HepG2 (cell line): ENCODE results near the gene PEPD. TPM values are rescaled to one million over a fixed set of nuclear protein-coding genes. Genes with fewer than 3 reads are reported as not detected.

ENCODE experiments used
- ARNT ChIP-seq: fragments of 450-650 bp; IDR thresholded peaks from 2 replicates; pipeline ENCODE4 v1.6.1; 2017
- HIC2 ChIP-seq: sonication (generic); formaldehyde crosslinking; IDR thresholded peaks from 2 replicates; pipeline ENCODE4 v1.9.0; 2022; ENCODE audit warnings: low read depth, missing genetic modification reagents
- HINFP ChIP-seq: sonication (generic); formaldehyde crosslinking; IDR thresholded peaks from 2 replicates; pipeline ENCODE4 v1.4.0; 2020; ENCODE audit warnings: low read depth, mild to moderate bottlenecking, missing genetic modification reagents
- HNRNPLL ChIP-seq: fragments of 200-400 bp; formaldehyde crosslinking; IDR thresholded peaks from 2 replicates; pipeline ENCODE4 v1.6.1; 2017; ENCODE audit warnings: mild to moderate bottlenecking, low read depth, low read length; ENCODE audit not compliant: poor library complexity, severe bottlenecking
- MAX ChIP-seq: IDR thresholded peaks from 2 replicates; pipeline ENCODE4 v1.6.1; 2012; ENCODE audit warnings: inconsistent platforms
- MNT ChIP-seq: fragments of 450-650 bp; IDR thresholded peaks from 2 replicates; pipeline ENCODE4 v1.6.1; 2016
- NR2F2 ChIP-seq: IDR thresholded peaks from 2 replicates; pipeline ENCODE4 v1.6.1; 2012; ENCODE audit warnings: low read depth, inconsistent platforms, borderline replicate concordance
- POLR2AphosphoS2 ChIP-seq: IDR thresholded peaks from 2 replicates; pipeline ENCODE4 v1.6.1; 2011; ENCODE audit warnings: low read depth, low read length, improper control_type of control experiment
- RAD51 ChIP-seq: fragments of 450-650 bp; IDR thresholded peaks from 2 replicates; pipeline ENCODE4 v1.6.1; 2016; ENCODE audit warnings: borderline replicate concordance
- SNAI1 ChIP-seq: sonication (generic); formaldehyde crosslinking; IDR thresholded peaks from 2 replicates; pipeline ENCODE4 v1.5.0; 2020; ENCODE audit warnings: mild to moderate bottlenecking, missing genetic modification reagents, borderline replicate concordance
- SOX6 ChIP-seq, 2 experiments: fragments of 450-650 bp in 1 of 2; sonication (generic) in 1 of 2; formaldehyde crosslinking in 1 of 2; IDR thresholded peaks; 2 replicates each; pipeline versions ENCODE4 v1.4.0 to v1.6.1; 2017 to 2020; ENCODE audit warnings: antibody characterized with exemption in 1 of 2, mild to moderate bottlenecking in 1 of 2, missing genetic modification reagents in 1 of 2
- SRY ChIP-seq: sonication (generic); formaldehyde crosslinking; IDR thresholded peaks from 2 replicates; pipeline ENCODE4 v1.8.0; 2022; ENCODE audit warnings: mild to moderate bottlenecking, missing genetic modification reagents
- TOPORS ChIP-seq: sonication (generic); formaldehyde crosslinking; IDR thresholded peaks from 2 replicates; pipeline ENCODE4 v1.8.0; 2023; ENCODE audit warnings: mild to moderate bottlenecking, missing genetic modification reagents
- TRIM22 ChIP-seq: fragments of 450-650 bp; IDR thresholded peaks from 2 replicates; pipeline ENCODE4 v1.6.1; 2017
- ZNF18 ChIP-seq: sonication (generic); formaldehyde crosslinking; IDR thresholded peaks from 2 replicates; pipeline ENCODE4 v1.8.0; 2022; ENCODE audit warnings: mild to moderate bottlenecking, missing genetic modification reagents; ENCODE audit not compliant: insufficient replicate concordance
- ZNF235 ChIP-seq: sonication (generic); formaldehyde crosslinking; IDR thresholded peaks from 2 replicates; pipeline ENCODE4 v1.8.1; 2023; ENCODE audit warnings: mild to moderate bottlenecking, missing genetic modification reagents, borderline replicate concordance
- ZNF264 ChIP-seq: sonication (generic); formaldehyde crosslinking; IDR thresholded peaks from 2 replicates; pipeline ENCODE4 v1.4.0; 2020; ENCODE audit warnings: missing genetic modification reagents
- ZNF382 ChIP-seq: sonication (generic); formaldehyde crosslinking; IDR thresholded peaks from 2 replicates; pipeline ENCODE4 v1.5.0; 2020; ENCODE audit warnings: missing genetic modification reagents, mild to moderate bottlenecking, borderline replicate concordance
- ZNF557 ChIP-seq: sonication (generic); formaldehyde crosslinking; IDR thresholded peaks from 2 replicates; pipeline ENCODE4 v1.4.0; 2020; ENCODE audit warnings: missing genetic modification reagents
- ZNF605 ChIP-seq: sonication (generic); formaldehyde crosslinking; IDR thresholded peaks from 2 replicates; pipeline ENCODE4 v1.8.0; 2022; ENCODE audit warnings: mild to moderate bottlenecking, missing genetic modification reagents
- ZNF878 ChIP-seq: sonication (generic); formaldehyde crosslinking; IDR thresholded peaks from 2 replicates; pipeline ENCODE4 v1.8.1; 2023; ENCODE audit warnings: mild to moderate bottlenecking, missing genetic modification reagents, moderate library complexity
- polyA plus RNA-seq, 8 experiments: library from polyadenylated mRNA; depleted of rRNA in 3 of 8; stranded (reverse) in 7 of 8; unstranded in 1 of 8; fragments of >200 nt; fragmentation: Illumina TruSeq in 4 of 8; extraction: Trizol in 4 of 8; gene quantifications; 2 replicates each; pipeline versions ENCODE4 v1.2.1 to v1.2.3, GENCODE V29; 2011 to 2016; ENCODE audit warnings: low read depth in 4 of 8, missing spikeins in 1 of 8, mixed read lengths in 1 of 8; ENCODE audit not compliant: insufficient read depth in 1 of 8
- total RNA-seq, 5 experiments: library from RNA; depleted of rRNA; stranded (reverse); fragments of >200 nt; fragmentation: Illumina TruSeq; extraction: Trizol; gene quantifications; 2 replicates each; pipeline ENCODE4 v1.2.3, GENCODE V29; 2016; ENCODE audit warnings: low read depth in 1 of 5

The PEPD gene
- total and polyA plus RNA-seq, 2 of the 13 experiments (the other 11 are each of a cell fraction or from before 2014, with no cell fraction given): 60.7 to 75.1 TPM

GRCh38 chr19:33403221-33403972, 118.2 kb downstream of the PEPD start (continued):
- TF ChIP-seq TRIM22 (no peak), HNRNPLL (no peak), ZNF382 (CRISPR knock-in tag) (no peak), ZNF264 (CRISPR knock-in tag) (peak; percentile 95), RAD51 (no peak), TOPORS (CRISPR knock-in tag) (peak; percentile 62; the same call in 1 of the 2 replicates), ZNF605 (CRISPR knock-in tag) (peak; percentile 94), ZNF557 (peak; percentile 96; the same call in 1 of the 2 replicates), ZNF235 (CRISPR knock-in tag) (peak; percentile 95), ZNF18 (peak; percentile 94), SRY (peak; percentile 97), MAX (peak; percentile 99), ARNT (no peak), POLR2AphosphoS2 (no peak), HINFP (CRISPR knock-in tag) (peak; percentile 92), MNT (peak; percentile 92), HIC2 (CRISPR knock-in tag) (peak; percentile 94), SOX6 (IDR thresholded peaks at IDR 0.05) (no peak), SOX6 (CRISPR knock-in tag; IDR thresholded peaks at IDR 0.05) (peak; percentile 94), SNAI1 (CRISPR knock-in tag) (peak; percentile 98), NR2F2 (peak; percentile 88), ZNF878 (CRISPR knock-in tag) (peak; percentile 95; the same call in 1 of the 2 replicates)
